ENCODE results near the gene CCDC192.

- TF ChIP-seq CTCF (IDR thresholded peaks at IDR 0.05; ENCODE audit: low read depth, low read length) (no peak), MYC (IDR thresholded peaks at IDR 0.05; ENCODE audit: low read depth, low read length) (no peak), MAX (IDR thresholded peaks at IDR 0.05; ENCODE audit: low read depth, low read length) (no peak), POLR2A (IDR thresholded peaks at IDR 0.05; ENCODE audit: extremely low read depth, insufficient read length) (no peak)
Observed at GRCh38 chr5:127912411-127912810, 209.2 kb downstream of the CCDC192 start.
